CD4-positive, alpha-beta T cell treated with Interleukin-15 for 1 hour (primary cell): Measurements from ENCODE around the gene S100A16.

Experiments used
- DNase-seq: peaks from one replicate; pipeline ENCODE4 v3.0.0-alpha.2; 2020

The S100A16 gene

DNA sequence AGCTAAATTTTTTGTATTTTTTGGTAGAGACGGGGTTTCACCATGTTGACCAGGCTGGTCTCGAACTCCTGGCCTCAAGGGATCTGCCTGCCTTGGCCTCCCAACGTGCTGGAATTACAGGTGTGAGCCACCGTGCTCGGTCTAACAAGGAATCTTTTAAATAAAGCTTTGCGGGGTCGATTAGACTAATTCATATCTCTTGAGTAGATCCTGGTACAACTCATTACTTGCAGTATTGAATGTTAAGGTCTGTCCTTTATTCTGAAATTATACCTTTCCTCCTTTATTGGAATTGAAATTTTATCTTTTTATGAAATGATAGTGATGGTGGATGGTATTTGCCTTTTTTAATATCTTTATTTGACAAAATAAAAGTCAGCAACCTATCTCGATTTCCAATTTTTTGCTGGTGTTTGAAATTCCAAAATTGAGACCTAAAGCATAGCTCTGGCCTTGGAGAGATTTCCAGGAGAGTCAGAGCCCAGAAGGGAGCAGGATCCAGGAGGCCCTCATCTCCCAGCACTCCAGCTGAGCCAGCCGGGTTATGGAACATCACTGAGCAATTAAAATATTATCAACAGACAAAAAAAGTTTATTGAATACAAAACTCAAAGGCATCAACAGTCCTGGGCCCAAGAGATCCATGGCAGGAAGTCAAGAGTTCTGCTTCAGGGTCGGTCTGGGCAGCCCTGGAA is 52.0 kb downstream of the S100A16 start:
- DNase-seq: no peak

DNA sequence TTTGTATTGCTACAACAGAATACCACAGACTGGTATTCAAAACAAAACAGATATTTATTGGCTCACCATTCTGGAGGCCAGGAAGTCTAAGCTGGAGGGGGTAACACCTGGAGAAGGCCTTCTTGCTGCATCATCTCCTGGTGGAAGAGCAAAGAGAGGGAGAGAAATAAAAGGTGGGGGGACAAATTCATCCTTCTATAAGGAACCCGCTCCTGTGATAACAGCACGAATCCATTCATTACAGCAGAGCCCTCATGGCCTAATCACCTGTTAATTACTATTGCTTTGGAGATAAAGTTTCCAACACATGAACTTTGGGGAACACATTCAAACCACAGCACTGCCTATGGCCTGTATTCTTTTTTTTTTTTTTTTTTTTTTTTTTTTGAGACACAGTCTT is 52.7 kb downstream of the S100A16 start:
- no peak for DNase-seq

DNA sequence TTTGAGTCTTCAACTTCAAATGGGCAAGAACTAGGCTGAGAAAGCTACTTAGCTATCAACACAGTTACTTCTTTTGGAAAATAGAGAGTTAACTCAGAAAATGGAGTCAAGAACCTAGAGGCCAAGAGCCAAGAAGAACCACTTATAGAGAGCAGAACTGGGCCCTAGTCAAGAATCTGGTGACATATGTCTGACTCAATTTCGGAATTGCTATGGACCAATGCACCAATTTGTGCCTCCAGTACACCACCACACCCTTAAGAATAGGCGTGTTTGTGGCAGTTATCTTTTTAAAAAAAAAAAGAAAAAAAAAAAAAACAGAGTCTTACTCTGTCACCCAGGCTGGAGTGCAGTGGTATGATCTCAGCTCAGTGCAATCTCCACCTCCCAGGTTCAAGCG is 55.1 kb downstream of the S100A16 start:
- no peak for DNase-seq
